ENCODE measurements around the gene IL2RG. TPM values are rescaled to one million over a fixed set of nuclear protein-coding genes. Genes with fewer than 3 reads are reported as not detected.

IL2RG gene
- total RNA-seq, 1 experiment from 2014 or later: not detected

- no peaks in the 10 kb centered on the region for H3F3A ChIP-seq (ENCODE audit: low read length, unreplicated experiment)
- no peak overlapping the region for H3K27ac ChIP-seq (ENCODE audit: low read length)
- no TSS peak for BruUV-seq (replicated peaks)
- peaks cover 5% of the 10 kb centered on the region; the same call in 1 of the 2 replicates for H3K36me3 ChIP-seq (ENCODE audit: low read depth, low read length)
- no peak overlapping the region for H3K4me2 ChIP-seq (ENCODE audit: low read length)
- ChIA-PET POLR2A (ENCODE audit: unreplicated experiment) (no interaction called here), CTCF (no interaction called here)
- H3K4me3 ChIP-seq (ENCODE audit: low read length): no peak overlapping the region
- no peaks in the 10 kb centered on the region for H3K9me3 ChIP-seq (ENCODE audit: low read length)
- no peaks in the 10 kb centered on the region for H4K20me1 ChIP-seq (ENCODE audit: low read length)
- H3K9ac ChIP-seq (ENCODE audit: low read length): no peak overlapping the region
- H3K27me3 ChIP-seq (ENCODE audit: low read length): no peaks in the 10 kb centered on the region
- no peak for ATAC-seq
- peaks cover under 1% of the 10 kb centered on the region; the same call in 1 of the 2 replicates for H3K4me1 ChIP-seq (ENCODE audit: insufficient read depth, low read length)
- H3K79me2 ChIP-seq (ENCODE audit: low read length): no peaks in the 10 kb centered on the region
- DNase-seq: no peak
- H2AFZ ChIP-seq (ENCODE audit: low read length): no peak overlapping the region
- no peaks in the 10 kb centered on the region for H3K9me2 ChIP-seq (replicated peaks; ENCODE audit: low read length)
- TF ChIP-seq EZH2 (IDR thresholded peaks at IDR 0.05; ENCODE audit: low read length, unreplicated experiment) (no peak), EZH2phosphoT487 (IDR thresholded peaks at IDR 0.05; ENCODE audit: borderline replicate concordance, low read length) (no peak), CTCF (conservative IDR thresholded peaks at IDR 0.05; ENCODE audit: low read depth, low read length) (no peak)
- intact Hi-C loops (cut with micrococcal nuclease): no loop called here
These were observed 29.1 kb upstream of the IL2RG start for GRCh38 chrX:71140440-71140839.

- H3K4me2 ChIP-seq (ENCODE audit: low read length): no peak overlapping the region
- H3K4me1 ChIP-seq (ENCODE audit: insufficient read depth, low read length): no peaks in the 10 kb centered on the region
- H3K27ac ChIP-seq (ENCODE audit: low read length): no peak overlapping the region
- no peaks in the 10 kb centered on the region for H3K9me3 ChIP-seq (ENCODE audit: low read length)
- no peak overlapping the region for H2AFZ ChIP-seq (ENCODE audit: low read length)
- no peak for DNase-seq
- H3K79me2 ChIP-seq (ENCODE audit: low read length): no peaks in the 10 kb centered on the region
- no peak for ATAC-seq
- H3K36me3 ChIP-seq (ENCODE audit: low read depth, low read length): peaks cover 29% of the 10 kb centered on the region
- intact Hi-C loops (cut with micrococcal nuclease): no loop called here
- no peak overlapping the region for H3K4me3 ChIP-seq (ENCODE audit: low read length)
- no peaks in the 10 kb centered on the region for H3K27me3 ChIP-seq (ENCODE audit: low read length)
- H3K9ac ChIP-seq (ENCODE audit: low read length): no peak overlapping the region
- ChIA-PET CTCF (no interaction called here), POLR2A (ENCODE audit: unreplicated experiment) (no interaction called here)
- no TSS peak for BruUV-seq (replicated peaks)
- H3F3A ChIP-seq (ENCODE audit: low read length, unreplicated experiment): no peaks in the 10 kb centered on the region
- TF ChIP-seq EZH2phosphoT487 (IDR thresholded peaks at IDR 0.05; ENCODE audit: borderline replicate concordance, low read length) (no peak), EZH2 (IDR thresholded peaks at IDR 0.05; ENCODE audit: low read length, unreplicated experiment) (no peak), CTCF (conservative IDR thresholded peaks at IDR 0.05; ENCODE audit: low read depth, low read length) (no peak)
- no peaks in the 10 kb centered on the region for H3K9me2 ChIP-seq (replicated peaks; ENCODE audit: low read length)
- no peaks in the 10 kb centered on the region for H4K20me1 ChIP-seq (ENCODE audit: low read length)
These were observed 20.1 kb upstream of the IL2RG start for GRCh38 chrX:71131510-71131909.

- DNase-seq: peak; percentile 58
These were observed 17.8 kb upstream of the IL2RG start for GRCh38 chrX:71128915-71129765.

More at GRCh38 chrX:71128915-71129765, 17.8 kb upstream of the IL2RG start:
- Histone ChIP-seq H3K27ac (ENCODE audit: low read length) (no peak overlapping the region), H3K9me3 (ENCODE audit: low read length) (no peaks in the 10 kb centered on the region), H3K79me2 (ENCODE audit: low read length) (no peaks in the 10 kb centered on the region), H3K9me2 (replicated peaks; ENCODE audit: low read length) (no peaks in the 10 kb centered on the region), H3K4me1 (ENCODE audit: insufficient read depth, low read length) (no peaks in the 10 kb centered on the region), H4K20me1 (ENCODE audit: low read length) (no peaks in the 10 kb centered on the region), H3K9ac (ENCODE audit: low read length) (no peak overlapping the region), H3K36me3 (ENCODE audit: low read depth, low read length) (peaks cover 33% of the 10 kb centered on the region), H3K4me2 (ENCODE audit: low read length) (no peak overlapping the region), H3K4me3 (ENCODE audit: low read length) (no peak overlapping the region), H3F3A (ENCODE audit: low read length, unreplicated experiment) (no peaks in the 10 kb centered on the region), H2AFZ (ENCODE audit: low read length) (no peak overlapping the region), H3K27me3 (ENCODE audit: low read length) (no peaks in the 10 kb centered on the region)
- peak; percentile 86 for TF ChIP-seq CTCF (conservative IDR thresholded peaks at IDR 0.05; ENCODE audit: low read depth, low read length)
- no peak for TF ChIP-seq EZH2 (IDR thresholded peaks at IDR 0.05; ENCODE audit: low read length, unreplicated experiment)
- no peak for TF ChIP-seq EZH2phosphoT487 (IDR thresholded peaks at IDR 0.05; ENCODE audit: borderline replicate concordance, low read length)
- peak; percentile 88 for ATAC-seq
- ChIA-PET CTCF (no interaction called here), POLR2A (ENCODE audit: unreplicated experiment) (no interaction called here)
- intact Hi-C loops (cut with micrococcal nuclease): loop anchor here (1.0 kb wide), 1 partner anchor 159 kb away; no protein-coding TSS in a partner anchor
- BruUV-seq (replicated peaks): no TSS peak
